HPDE6-E6E7 (cell line): ENCODE results near the gene LITAF.
A peak's percentile ranks its signal among the peaks of the same experiment; 100 is the strongest.

Experiments used
- DNase-seq: peaks from one replicate; pipeline ENCODE4 v3.0.0; 2011; ENCODE audit warnings: missing footprints; ENCODE audit errors: extremely low spot score

Gene LITAF

GRCh38 chr16:11550791-11551498 lies 35.8 kb downstream of the LITAF start:
- DNase-seq, result no peak

GRCh38 chr16:11547118-11547916 lies 39.4 kb downstream of the LITAF start:
- DNase-seq, result no peak

- DNase-seq, result no peak
Observed at GRCh38 chr16:11546608-11547061, 40.1 kb downstream of the LITAF start.

GRCh38 chr16:11543661-11544393 lies 42.9 kb downstream of the LITAF start:
- no peak for DNase-seq

- no peak for DNase-seq
Observed at GRCh38 chr16:11542069-11542744, 44.5 kb downstream of the LITAF start.

- no peak for DNase-seq
Observed at GRCh38 chr16:11539641-11540050, 47.1 kb downstream of the LITAF start.

- DNase-seq, result no peak
Observed at GRCh38 chr16:11538880-11539279, 47.8 kb downstream of the LITAF start.

GRCh38 chr16:11536104-11536866 lies 50.4 kb downstream of the LITAF start:
- no peak for DNase-seq

- peak; percentile 89 for DNase-seq
Observed at GRCh38 chr16:11535494-11535893, 51.2 kb downstream of the LITAF start.

- no peak for DNase-seq
Observed at GRCh38 chr16:11534262-11534661, 52.5 kb downstream of the LITAF start.

GRCh38 chr16:11533588-11533987 lies 53.1 kb downstream of the LITAF start:
- no peak for DNase-seq

GRCh38 chr16:11530171-11530940 lies 56.4 kb downstream of the LITAF start:
- no peak for DNase-seq

GRCh38 chr16:11529285-11529684 lies 57.4 kb downstream of the LITAF start:
- no peak for DNase-seq

- DNase-seq, result no peak
Observed at GRCh38 chr16:11528053-11528452, 58.7 kb downstream of the LITAF start.

GRCh38 chr16:11526655-11527350 lies 59.9 kb downstream of the LITAF start:
- no peak for DNase-seq

- no peak for DNase-seq
Observed at GRCh38 chr16:11524098-11524760, 62.5 kb downstream of the LITAF start.

GRCh38 chr16:11521055-11521454 lies 65.7 kb downstream of the LITAF start:
- no peak for DNase-seq

- DNase-seq, result no peak
Observed at GRCh38 chr16:11520442-11520841, 66.3 kb downstream of the LITAF start.

- DNase-seq, result no peak
Observed at GRCh38 chr16:11517961-11518360, 68.8 kb downstream of the LITAF start.
